NCI-H774 (cell line): ENCODE measurements around the gene CFAP58.
"Not testable (repeated sequence)": the region's sequence is repeated elsewhere in the genome, so short reads cannot be mapped to it uniquely, and the experiment has no call there.

Source experiments
- DNase-seq: peaks from one replicate; lab custom pipeline; 2025; lab: John Stamatoyannopoulos, UW

The CFAP58 gene

DNA sequence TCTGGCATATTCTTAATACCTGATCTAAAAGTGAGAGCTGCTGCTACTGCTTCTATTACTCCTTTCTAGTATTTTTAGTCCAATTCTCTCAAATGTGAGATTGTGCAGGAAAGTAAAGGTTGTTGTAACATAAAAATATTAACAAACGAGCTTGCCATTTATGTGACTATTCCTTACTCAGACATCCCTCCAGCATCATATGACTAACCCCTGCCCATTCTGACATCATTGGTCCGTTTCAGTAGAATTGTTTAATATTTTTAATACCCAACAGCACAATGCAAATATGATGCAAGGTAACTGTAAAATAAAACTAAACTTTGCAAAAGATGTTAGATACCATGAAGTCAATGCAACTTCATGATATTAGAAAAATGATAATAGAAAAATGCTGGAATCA is 83.6 kb downstream of the CFAP58 start:
- DNase-seq, result no peak

DNA sequence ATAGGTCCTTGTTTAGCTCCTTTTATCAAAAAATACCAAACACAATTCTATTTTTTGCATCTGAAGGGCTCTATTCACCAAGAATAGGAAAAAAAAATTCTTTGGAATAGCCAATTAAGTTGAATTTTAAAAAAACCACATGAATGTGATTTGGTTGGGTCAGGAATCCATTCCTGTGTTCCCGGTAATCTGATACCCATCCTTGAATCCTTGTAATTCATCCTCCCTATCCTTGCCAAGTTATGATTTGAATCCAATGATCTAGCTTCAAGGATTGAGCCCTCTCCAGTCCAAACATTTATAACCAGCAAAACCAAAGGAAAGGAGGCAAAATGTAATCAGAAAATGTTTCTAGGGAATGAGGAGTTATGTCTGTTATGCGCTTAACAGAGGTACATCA is 86.6 kb downstream of the CFAP58 start:
- no peak for DNase-seq

DNA sequence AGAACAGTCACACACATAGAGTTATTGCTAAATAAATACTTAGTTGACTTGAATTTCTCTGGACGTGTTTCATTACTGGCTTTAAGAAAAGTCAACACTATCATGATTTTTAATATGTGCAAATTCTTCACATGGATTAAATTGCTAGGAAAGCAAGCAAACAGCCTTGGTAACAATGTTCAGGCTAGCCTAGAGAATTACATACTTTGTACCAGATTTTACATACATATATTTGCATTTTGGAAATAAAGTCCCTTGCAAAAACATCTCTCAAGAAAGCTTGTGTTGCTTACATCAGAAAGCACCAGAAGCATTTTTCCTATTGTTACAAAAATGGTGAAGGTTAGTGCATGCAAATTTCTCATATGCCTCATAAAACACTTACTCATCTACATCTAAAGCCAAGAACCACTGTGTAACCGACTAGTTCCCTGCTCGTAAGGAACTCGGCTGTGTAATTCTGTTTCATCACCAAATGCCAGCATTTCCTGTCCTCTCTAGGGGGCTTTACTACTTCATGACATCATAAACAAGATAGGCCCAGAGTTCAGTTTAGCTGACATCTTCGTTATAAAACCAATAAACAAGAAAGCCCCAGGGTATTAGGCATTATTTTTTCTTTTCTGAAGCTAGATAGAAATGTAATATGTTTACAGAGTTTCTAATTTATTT is 87.8 kb downstream of the CFAP58 start:
- no peak for DNase-seq

DNA sequence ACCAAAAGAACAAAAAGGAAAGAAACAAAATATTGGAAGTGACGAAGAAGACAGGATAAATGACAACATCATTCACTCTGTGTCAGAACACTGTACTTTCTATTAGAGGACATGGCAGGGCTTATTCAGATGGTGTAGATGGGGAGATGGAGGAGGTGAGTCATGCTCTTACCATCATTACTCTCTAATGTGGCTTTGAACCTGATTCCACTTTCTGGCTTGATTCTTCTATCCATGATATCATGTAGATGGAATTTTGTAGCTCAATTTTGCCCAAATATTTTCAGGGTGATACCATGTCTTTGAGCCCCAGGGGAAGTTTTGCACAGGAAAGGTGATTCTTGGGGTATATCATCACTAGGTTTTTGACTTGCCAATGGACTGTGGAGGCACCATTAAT is 91.7 kb downstream of the CFAP58 start:
- no peak for DNase-seq

GRCh38 chr10:104446151-104446550 is 92.5 kb downstream of the CFAP58 start:
- no peak for DNase-seq

DNA sequence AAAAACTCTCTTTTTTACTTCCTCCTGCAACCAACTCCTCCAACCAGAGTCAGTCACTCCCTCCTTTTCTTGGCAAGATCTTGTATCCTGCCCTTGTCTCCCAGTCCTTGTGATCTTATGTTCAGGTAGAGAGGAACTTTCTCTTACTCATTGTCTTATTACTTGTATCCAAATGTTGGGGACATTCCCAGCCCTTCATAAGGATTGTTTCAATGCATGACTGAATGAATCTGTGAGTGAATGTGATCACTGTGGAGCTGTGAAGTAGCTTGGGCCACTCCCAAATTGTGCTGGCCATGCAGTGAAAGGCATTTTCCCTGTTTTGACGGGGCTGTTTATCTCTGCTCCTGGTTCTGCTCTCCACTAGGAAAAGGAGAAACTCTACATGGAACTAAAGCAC is 93.7 kb downstream of the CFAP58 start:
- DNase-seq, result no peak

GRCh38 chr10:104447906-104448305 is 94.3 kb downstream of the CFAP58 start:
- DNase-seq, result no peak

DNA sequence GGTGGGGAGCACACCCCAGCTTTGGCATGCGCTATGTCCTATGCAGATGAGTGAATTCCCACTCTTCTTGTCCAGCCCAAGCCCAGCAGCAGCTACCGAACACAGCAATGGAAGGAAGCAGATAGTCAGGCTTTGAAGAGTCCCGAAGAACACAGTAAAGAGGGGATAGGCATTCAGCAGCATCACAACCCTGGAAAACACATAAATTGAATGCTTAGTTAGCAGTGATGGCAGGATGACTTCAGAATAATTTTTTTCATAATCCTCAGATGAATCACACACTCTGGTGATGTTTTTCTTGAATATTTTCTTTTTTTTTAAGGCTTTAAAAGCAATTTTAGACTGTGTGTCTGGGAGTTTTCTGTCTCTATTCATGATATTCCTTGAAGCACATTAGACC is 95.8 kb downstream of the CFAP58 start:
- no peak for DNase-seq

DNA sequence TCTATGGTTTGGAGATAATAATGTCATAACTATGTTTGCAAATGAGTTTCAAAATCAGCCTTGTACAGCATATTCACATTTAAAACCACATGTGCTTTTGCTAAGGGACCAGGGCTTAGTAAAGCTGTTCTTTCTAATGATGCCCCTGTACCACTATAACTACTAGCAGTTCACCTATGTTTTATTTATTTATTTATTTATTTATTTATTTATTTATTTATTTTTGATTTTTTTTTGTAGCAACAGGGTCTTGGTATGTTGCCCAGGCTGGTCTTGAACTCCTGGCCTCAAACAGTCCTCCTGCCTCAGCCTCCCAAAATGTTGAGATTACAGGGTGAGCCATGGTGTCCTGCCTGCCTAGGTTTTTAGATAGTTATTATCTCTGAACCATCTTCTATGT is 96.9 kb downstream of the CFAP58 start:
- no peak for DNase-seq

- no peak for DNase-seq
Measured at GRCh38 chr10:104450954-104451353, 97.3 kb downstream of the CFAP58 start.

DNA sequence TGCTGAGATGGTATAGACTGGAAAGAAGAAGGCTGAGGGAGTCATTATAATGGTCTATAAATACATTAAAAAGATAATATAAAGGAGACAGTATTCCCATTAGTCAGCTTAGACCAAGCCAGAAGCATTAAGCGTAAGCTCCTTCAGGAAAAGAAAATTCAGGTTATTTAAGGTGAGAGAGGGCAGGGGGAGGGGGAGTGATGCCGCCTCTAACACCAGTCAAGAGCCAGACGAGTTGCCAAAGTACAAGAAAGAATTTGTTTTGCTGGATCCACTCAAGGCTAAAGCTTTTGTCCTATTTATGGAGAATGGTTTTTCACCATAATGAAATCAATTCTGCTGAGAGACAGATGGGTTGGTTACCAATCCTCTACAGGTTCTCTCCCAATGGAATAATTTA is 99.3 kb downstream of the CFAP58 start:
- DNase-seq, result no peak

GRCh38 chr10:104456802-104457542 is 103.3 kb downstream of the CFAP58 start:
- DNase-seq, result no peak

- no peak for DNase-seq
Measured at GRCh38 chr10:104457543-104457828, 103.9 kb downstream of the CFAP58 start.

GRCh38 chr10:104465575-104465974 is 111.9 kb downstream of the CFAP58 start:
- not testable (repeated sequence) for DNase-seq

DNA sequence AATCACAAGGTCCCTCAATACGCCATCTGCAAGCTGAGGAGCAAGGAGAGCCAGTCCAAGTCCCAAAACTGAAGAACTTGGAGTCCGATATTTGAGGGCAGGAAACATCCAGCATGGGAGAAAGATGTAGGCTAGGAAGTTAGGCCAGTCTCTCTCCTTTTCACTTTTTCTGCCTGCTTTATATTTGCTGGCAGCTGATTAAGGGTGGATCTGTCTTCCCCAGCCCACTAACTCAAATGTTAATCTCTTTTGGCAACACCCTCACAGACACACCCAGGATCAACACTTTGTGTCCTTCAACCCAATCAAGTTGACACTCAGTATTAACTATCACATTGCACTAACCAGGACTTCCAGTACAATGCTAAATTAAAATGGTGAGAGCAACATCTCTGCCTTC is 115.2 kb downstream of the CFAP58 start:
- not testable (repeated sequence) for DNase-seq

GRCh38 chr10:104472505-104472904 is 118.9 kb downstream of the CFAP58 start:
- no peak for DNase-seq

DNA sequence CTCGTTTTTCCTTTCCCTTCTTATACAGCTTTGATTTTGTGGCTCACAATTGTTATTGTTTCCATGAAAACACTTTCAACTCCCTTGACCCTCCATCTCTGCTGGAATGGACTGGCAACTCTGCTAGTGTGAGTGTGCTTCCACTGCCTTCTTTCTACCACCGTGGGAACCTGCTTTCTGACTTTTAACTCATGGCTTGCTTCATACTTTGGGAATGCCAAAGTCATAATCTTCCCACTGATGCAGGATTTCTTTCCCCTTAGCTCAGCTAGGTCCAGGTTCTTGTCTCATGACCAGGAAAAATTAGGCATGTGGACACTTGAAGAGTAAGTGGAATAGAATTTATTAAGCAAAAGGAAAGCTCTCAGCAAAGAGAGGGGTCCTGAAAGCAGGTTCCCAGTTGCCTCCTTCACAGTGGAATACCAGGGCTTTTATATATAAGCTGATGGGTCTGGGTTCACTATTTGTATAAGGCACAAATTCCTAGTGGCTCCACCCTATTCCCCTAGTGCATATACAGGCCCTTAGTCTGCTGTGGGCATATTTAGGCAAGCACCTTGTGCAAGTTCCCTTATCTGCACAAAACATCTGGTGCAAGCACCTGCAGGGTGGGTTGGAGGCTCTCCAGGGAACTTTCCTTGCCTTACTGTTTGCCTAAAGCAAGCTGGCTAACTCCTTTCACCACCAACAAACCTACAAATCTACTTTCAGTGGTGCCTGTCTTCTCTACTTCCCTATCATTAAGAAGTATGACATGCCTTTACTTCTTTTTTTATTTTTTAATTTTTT is 119.5 kb downstream of the CFAP58 start:
- DNase-seq, result no peak

DNA sequence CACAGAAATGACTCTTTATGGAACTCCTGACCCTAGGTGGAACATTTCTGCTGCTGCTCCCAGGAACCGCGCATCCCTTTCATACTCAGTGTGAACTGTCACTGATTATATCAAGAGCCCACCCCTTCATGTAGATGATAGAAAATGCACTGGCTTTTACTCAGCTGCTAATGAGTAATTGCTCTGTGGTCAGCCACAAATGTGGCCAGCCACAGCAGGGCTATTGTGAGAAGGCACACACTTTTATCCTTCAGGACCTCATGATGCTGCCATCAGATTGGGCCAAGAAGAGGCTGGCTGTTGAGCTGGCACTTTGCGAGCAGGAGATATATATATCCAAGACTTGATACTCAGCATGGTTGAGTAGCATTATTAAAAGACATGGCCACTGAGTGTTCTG is 124.7 kb downstream of the CFAP58 start:
- DNase-seq, result no peak

DNA sequence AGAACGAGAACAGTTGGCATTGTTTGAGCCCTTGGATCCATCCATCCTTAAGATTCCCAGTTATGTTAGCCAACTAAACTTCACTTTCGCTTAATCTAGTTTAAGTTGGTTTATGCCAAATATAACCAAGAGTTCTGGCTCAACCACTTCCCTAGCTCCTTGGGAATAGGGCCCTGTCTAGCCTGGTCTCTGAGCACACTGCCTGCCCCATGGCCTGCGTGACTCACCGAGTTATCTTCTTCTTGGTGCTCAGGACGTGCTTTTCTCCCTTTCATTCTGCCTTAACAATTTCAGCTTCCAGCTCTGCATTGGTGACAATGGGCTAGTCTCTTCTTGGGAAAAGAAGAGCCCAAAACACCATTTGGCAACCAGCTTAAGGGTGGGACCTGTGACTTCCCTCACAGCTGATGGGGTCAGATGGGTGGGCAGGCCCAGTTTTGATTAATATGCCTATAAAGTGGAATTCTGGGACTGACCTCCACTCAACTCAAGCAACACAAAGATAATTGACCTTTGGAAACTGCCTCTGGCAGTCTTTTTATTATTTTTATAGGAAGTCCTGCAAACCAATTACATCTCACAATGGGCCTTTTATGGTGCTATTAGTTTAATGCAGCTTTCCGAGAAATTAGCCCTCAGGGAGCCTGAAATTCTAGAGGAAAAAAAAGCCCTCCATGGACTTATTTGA is 126.4 kb downstream of the CFAP58 start:
- no peak for DNase-seq

DNA sequence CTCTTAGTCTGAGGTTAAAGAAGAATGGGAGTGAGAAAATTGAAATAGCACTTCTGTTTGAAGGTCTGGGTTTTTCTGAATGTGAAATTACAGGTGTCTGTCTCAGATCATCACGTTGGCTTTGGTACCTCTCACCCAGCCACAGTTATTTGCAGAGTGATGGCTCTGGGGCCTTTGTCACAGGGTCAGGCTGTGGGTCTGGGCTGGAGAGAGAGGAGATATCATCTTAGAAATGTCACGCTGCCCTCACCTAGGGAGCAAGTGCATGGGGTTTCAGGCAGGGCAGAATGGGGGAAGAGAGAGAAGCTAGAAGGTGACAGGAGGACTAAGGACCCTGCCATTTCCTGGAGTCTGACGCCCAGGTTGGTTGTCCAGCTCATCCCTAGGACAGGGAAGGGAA is 127.2 kb downstream of the CFAP58 start:
- no peak for DNase-seq

- DNase-seq, result no peak
Measured at GRCh38 chr10:104483582-104483981, 129.9 kb downstream of the CFAP58 start.

GRCh38 chr10:104485632-104486031 is 132.0 kb downstream of the CFAP58 start:
- no peak for DNase-seq

GRCh38 chr10:104486803-104487202 is 133.2 kb downstream of the CFAP58 start:
- no peak for DNase-seq
